Progenitor cell of endocrine pancreas (in vitro differentiated cells): Measurements from ENCODE around the gene FBXL15. TPM values are rescaled to one million over a fixed set of nuclear protein-coding genes. Genes with fewer than 3 reads are reported as not detected.

Experiments
- DNase-seq: peaks from one replicate; pipeline ENCODE4 v3.0.0; 2021; ENCODE audit warnings: low spot score; ENCODE audit not compliant: unreplicated experiment
- H3K27ac Mint-ChIP-seq: 2 replicates; pipeline ENCODE4 v1.8.0; 2021; ENCODE audit warnings: mild to moderate bottlenecking, moderate library complexity, mixed read lengths
- H3K27me3 Mint-ChIP-seq: 2 replicates; pipeline ENCODE4 v1.8.0; 2021; ENCODE audit warnings: mixed read lengths
- H3K36me3 Mint-ChIP-seq: 2 replicates; pipeline ENCODE4 v1.8.0; 2022; ENCODE audit warnings: mixed read lengths; ENCODE audit not compliant: insufficient read depth
- H3K4me1 Mint-ChIP-seq: 2 replicates; pipeline ENCODE4 v1.8.0; 2021; ENCODE audit warnings: low read depth, mixed read lengths
- H3K4me3 Mint-ChIP-seq: 2 replicates; pipeline ENCODE4 v1.8.0; 2021; ENCODE audit warnings: low read depth, mild to moderate bottlenecking, moderate library complexity, mixed read lengths
- H3K9me3 Mint-ChIP-seq: 2 replicates; pipeline ENCODE4 v1.8.0; 2021; ENCODE audit warnings: low read depth, mixed read lengths
- total RNA-seq: library from RNA; stranded (reverse); gene quantifications from 2 replicates; pipeline ENCODE4 v1.2.1, GENCODE V29; 2021
- TF ChIP-seq, protein P1 (sequence below): fragments of 200-600 bp; sonication (generic); IDR thresholded peaks from one replicate; pipeline ENCODE4 v1.5.0; 2021; ENCODE audit warnings: antibody characterized with exemption, mild to moderate bottlenecking; ENCODE audit not compliant: unreplicated experiment

FBXL15 gene
- total RNA-seq, 1 donor from 2014 or later, result 14.0 TPM

DNA sequence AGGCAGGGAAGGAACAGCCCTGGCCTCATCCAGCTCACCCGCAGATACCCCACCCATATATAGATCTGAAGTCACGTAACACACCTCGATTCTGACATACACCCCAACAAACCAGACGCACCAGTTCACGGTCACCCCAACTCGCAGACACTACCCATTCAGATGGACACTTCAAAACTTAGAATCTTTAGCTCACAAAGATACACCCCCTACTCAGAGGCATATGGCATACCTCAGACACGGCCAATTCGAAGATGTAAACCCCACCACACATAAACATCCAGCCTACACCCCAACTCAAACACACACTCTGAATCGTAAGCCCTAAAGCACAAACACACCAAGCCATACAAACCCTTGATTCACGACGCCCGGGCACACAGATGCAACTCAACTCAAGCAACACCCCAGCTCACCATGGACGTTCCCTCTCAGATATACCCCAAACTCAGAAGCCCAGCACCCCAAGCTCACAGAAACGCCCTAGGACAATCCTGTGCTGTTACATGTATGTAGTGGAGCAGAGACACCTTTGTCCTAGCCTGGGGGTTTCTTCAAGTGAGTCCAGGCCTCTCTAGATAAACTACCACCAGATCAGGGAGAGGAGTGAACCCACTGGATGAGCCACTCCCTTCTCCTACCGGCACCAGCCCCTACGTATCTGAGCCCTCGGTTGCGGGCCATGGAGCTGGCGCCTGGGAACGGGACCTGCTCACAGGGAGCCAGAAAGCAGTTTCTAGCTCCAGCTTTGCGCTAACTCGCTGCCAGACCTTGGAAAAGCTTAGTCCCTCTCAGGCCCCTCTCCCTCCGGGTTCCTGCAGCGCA lies 10.8 kb upstream of the FBXL15 start:
- Mint-ChIP-seq H3K36me3 (no peaks in the 10 kb centered on the region), H3K4me3 (peak overlapping the region; percentile 68), H3K4me1 (peaks cover 15% of the 10 kb centered on the region), H3K9me3 (no peaks in the 10 kb centered on the region), H3K27ac (peak overlapping the region; percentile 70), H3K27me3 (peaks cover 71% of the 10 kb centered on the region)
- TF ChIP-seq, protein P1, sequence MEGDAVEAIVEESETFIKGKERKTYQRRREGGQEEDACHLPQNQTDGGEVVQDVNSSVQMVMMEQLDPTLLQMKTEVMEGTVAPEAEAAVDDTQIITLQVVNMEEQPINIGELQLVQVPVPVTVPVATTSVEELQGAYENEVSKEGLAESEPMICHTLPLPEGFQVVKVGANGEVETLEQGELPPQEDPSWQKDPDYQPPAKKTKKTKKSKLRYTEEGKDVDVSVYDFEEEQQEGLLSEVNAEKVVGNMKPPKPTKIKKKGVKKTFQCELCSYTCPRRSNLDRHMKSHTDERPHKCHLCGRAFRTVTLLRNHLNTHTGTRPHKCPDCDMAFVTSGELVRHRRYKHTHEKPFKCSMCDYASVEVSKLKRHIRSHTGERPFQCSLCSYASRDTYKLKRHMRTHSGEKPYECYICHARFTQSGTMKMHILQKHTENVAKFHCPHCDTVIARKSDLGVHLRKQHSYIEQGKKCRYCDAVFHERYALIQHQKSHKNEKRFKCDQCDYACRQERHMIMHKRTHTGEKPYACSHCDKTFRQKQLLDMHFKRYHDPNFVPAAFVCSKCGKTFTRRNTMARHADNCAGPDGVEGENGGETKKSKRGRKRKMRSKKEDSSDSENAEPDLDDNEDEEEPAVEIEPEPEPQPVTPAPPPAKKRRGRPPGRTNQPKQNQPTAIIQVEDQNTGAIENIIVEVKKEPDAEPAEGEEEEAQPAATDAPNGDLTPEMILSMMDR, result no peak
- DNase-seq, result no peak

DNA sequence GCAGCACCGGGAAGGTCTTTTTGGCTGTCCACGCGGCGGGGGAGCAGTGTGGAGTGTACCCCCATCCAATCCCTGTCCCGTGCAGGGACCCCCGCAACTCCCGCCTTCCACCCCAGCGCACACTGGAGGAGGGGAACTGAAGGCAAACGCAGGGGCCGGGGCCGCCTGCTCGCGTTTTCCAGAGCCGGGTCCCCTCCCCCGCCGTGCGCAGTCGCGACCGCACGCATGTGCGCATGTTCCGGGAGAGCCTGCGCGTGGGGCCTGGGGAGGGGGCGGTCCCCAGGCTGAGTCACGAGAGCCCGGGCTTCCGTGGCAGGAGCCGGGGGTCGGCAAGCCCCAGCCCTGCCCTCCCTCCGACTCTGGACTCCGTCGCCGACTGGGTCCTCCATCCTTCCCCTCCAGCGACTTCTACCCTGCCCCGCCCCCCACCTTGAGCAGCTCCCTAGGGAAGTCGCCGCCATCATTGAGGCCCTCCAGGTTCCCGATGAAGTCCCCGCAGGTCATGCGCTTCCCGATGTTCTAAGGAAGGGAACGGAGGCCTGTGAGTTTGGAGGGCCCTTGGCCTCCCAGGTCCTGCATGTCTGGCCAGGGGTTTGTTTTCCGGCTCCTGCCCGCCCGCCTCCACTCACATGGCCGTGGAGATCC lies 10.1 kb upstream of the FBXL15 start:
- Mint-ChIP-seq H3K27me3 (peaks cover 70% of the 10 kb centered on the region), H3K9me3 (no peaks in the 10 kb centered on the region), H3K4me3 (peak overlapping the region; percentile 68), H3K36me3 (no peaks in the 10 kb centered on the region), H3K27ac (peak overlapping the region; percentile 53), H3K4me1 (peaks cover 15% of the 10 kb centered on the region)
- peak; percentile 41 for DNase-seq
- TF ChIP-seq, protein P1, result no peak

DNA sequence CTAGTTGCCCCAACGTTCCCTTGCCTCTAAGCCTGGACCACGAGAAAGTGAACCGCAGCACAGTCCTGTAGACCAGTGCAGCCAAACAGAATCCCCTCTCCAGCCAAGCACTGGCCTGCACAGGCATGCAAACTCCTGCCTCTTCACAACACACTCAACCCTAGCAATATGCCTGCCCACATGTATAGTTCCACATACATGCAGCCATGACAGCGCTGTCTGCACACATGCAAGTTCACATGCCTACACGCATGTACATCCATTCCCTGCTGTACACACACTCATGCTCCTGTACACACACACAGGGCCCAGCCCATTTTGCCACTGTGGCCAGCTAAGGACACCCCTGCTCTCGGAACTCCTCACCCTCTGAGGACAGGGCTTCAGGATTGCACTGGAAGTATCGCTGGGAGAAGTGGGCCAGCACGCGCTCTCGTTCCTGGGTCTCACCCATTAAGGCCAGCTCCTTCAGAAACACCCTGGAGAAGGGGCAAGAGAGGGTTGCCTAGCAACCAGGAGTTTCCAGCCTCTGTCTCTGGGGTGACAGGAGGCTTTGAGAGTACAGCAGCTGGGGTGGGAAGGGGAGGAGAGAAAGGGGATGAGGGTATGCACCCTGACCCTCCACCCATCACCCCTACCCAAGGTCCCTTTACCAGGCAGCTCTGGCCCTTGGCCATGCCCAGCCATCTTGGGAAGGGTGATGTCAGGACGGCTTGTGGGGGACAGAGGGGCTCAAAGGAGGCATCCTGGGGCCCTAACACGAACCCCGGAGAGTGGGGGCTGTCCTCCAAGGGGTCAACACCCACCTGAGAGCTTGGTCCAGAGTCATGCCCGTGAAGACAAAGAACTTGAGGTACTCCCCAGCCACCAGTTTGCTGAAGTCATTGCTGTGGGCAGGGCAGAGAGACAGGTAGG lies 9.0 kb upstream of the FBXL15 start:
- peaks cover 67% of the 10 kb centered on the region for H3K27me3 Mint-ChIP-seq
- TF ChIP-seq, protein P1, result no peak
- H3K4me3 Mint-ChIP-seq, result peak overlapping the region; percentile 63
- peaks cover 15% of the 10 kb centered on the region for H3K4me1 Mint-ChIP-seq
- H3K27ac Mint-ChIP-seq, result peak overlapping the region; percentile 53
- H3K36me3 Mint-ChIP-seq, result no peaks in the 10 kb centered on the region
- no peaks in the 10 kb centered on the region for H3K9me3 Mint-ChIP-seq
- DNase-seq, result no peak

DNA sequence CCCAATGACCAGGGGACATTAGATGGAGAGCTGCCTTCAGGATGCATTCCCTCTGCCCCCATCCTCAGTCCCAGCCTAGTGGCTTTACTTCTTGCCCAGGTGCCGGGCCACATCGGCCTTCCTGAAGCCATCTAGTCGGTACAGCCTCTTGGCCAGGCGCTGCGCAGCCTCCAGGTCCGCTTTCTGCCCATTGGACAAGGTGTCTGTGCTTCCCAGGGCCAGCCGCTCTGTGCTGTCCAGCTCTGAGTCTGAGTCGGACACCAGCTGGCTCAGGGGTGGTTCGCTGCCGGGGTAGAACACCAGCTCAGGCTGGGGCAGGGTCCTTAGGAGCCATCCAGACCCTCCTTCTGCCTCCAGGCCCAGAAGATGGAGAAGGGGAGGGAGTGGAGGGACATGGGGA lies 8.3 kb upstream of the FBXL15 start:
- TF ChIP-seq, protein P1, result no peak
- no peaks in the 10 kb centered on the region for H3K9me3 Mint-ChIP-seq
- no peak overlapping the region for H3K27ac Mint-ChIP-seq
- H3K27me3 Mint-ChIP-seq, result peaks cover 65% of the 10 kb centered on the region
- no peak overlapping the region for H3K4me3 Mint-ChIP-seq
- peaks cover 15% of the 10 kb centered on the region for H3K4me1 Mint-ChIP-seq
- no peaks in the 10 kb centered on the region for H3K36me3 Mint-ChIP-seq
- DNase-seq, result no peak

DNA sequence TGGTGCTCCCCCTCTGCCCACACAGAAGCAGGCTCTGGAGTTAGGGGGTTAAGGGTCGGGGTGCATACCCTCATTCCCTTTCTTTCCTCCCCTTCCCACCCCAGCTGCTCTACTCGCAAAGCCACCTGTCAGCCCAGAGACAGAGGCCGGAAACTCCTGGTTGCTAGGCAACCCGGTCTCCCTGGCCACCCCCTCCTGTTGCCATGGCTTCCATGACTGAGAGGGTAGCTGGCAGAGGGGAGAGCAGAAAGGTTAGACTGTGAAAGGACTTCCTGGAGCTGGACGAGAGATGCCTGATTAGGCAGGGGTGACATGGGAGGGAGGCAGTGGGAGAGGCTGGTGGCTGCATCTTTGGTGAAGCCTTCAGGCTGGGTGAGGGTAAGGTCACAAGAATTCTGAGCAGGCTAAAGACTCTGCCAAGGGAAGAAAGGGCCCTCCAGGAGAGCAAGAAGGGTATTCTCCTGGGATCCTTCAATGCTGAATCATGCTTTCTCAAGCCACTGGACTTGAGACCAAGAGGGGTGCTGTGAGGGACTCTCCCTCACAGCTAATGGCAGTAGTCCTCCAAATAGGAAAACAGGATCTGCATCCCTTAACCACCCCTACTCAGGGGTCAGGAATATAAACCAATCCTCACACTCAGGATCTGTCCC lies 7.5 kb upstream of the FBXL15 start:
- Mint-ChIP-seq H3K27ac (no peak overlapping the region), H3K4me1 (peaks cover 14% of the 10 kb centered on the region), H3K27me3 (peaks cover 65% of the 10 kb centered on the region), H3K9me3 (no peaks in the 10 kb centered on the region), H3K36me3 (no peaks in the 10 kb centered on the region), H3K4me3 (no peak overlapping the region)
- TF ChIP-seq, protein P1, result no peak
- no peak for DNase-seq
